Stimulated activated CD8-positive, alpha-beta memory T cell treated with anti-CD3 and anti-CD28 coated beads, Interleukin-2, amount 100 ng/mL, for 1 hour (primary cell): ENCODE results near the gene AKNA.

Source experiments
- DNase-seq, 2 donors: peaks; one replicate each; pipeline ENCODE4 v3.0.0-alpha.2; 2020; ENCODE audit warnings: low read depth in 2 of 2

Gene AKNA

DNA sequence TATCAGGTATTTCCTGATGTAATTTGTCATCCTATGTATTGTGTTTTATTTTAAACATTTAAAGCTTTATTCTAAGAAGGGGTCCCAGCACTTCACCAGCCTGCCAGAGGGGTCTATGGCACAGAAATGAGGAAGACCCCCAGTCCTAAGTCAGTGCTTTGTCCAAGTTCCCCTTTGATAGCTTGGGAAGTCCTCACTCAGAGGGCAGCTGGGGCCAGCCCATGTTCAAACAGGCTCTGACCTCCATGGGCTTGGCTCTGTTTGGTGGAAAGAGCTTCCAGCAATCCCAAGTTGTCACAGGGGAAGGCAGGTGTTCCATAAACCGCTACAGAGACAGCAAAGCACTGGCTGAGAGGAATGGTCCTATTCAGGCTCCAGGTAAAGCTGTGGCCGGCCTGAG lies 26.6 kb upstream of the AKNA start:
- DNase-seq = no peak

DNA sequence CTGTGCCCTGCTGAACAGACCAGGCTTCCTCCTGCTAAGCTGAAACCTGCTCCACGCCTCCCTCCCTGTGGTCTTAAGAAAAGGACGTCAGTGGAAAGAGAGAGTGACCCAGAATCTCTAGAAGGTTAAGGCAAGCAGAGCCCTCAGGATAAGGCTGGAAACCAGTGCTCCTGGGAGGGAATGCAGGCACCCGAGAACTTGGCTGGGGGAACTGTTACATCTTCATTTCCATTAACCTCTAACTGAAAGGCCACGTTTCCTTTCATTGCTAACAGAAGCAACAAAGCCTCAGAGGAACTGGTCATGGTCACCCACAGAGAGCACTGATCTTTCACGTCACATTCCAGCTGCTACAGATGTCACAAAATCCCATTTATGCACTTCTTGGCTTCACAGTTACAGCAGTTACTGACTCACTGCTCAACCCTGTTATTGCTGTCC lies 26.1 kb upstream of the AKNA start:
- no peak for DNase-seq

GRCh38 chr9:114412048-114412683 lies 24.4 kb upstream of the AKNA start:
- no peak for DNase-seq

DNA sequence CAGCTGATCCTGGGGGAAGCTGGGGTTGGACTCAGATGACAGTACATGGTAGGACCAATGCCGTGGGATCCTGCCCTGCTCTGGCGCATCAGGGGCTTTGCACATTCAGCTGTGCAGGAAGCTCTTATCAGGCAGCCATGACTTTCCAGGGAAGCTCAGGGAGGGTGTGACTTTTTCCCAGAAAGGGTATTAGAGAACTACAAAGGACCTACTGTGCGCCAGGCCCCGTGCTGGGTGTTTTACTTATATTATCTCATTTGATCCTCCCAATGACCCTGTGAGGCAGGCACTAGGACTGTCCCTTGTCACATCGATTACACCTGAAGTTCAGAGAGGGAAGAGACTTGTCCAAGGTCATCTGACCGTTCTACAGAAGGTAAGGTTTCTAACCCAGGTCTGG lies 23.7 kb upstream of the AKNA start:
- no peak for DNase-seq

DNA sequence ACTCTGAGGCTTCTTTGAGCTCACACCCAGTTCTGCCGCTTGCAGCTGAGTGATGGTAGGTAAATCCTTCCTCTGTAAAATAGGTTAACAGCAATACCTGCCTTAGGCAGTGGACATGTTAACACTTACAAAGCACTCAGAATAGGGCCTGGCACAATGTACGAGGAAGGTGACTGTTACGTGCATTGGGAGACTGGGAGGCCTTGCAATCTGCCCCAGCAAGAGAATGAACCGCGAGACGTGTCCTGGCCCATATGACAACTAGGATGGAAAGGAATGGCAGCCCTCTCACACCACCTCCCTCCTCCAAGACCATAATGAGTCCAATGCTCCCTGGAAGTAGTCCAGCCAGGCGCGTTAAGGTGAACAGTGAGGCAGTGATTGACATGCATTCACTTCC lies 23.1 kb upstream of the AKNA start:
- no peak for DNase-seq

- DNase-seq = no peak
Measured at GRCh38 chr9:114409842-114410241, 22.1 kb upstream of the AKNA start.

- DNase-seq = no peak
Measured at GRCh38 chr9:114409103-114409780, 21.5 kb upstream of the AKNA start.

- no peak for DNase-seq
Measured at GRCh38 chr9:114408645-114409044, 20.9 kb upstream of the AKNA start.

DNA sequence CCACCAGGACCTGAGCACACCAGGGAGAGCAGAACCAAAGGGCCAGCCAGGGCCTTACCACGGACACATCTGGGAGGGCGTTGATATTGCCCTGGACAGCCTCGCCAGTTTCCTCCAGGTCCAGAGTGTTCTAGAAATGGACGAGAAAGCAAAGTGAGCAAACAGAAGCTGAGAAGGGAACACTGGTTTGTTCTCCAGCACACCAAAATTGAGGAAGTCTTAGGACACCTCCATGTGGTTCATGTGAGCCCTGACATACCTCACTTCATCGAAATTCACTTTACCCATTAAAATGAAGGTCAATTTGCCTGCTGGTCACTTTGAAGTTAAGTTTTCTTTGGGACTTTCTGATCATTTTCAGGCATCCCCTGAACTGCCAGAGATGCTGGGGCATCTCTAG lies 20.1 kb upstream of the AKNA start:
- no peak for DNase-seq

DNA sequence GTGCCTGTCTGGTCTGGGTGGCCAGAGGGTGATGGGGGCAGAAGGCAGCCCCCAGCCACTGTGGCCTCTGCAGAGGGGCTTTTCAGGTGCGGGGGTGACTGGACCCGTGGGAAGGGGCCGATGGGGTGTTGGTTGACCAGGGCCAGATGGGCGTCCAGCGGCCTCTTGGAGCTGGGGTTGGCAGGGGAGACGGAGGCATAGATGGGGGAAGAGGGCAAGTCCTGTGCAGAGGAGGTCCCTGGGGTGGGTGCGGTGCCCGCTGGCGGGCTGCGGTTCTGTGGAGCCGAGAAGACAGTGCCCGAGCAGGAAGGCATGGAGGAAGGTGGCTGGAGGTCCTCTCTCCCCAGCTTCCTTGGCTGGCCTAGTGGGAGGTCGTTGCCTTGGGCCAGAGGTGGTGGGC lies 18.7 kb upstream of the AKNA start:
- DNase-seq = no peak

DNA sequence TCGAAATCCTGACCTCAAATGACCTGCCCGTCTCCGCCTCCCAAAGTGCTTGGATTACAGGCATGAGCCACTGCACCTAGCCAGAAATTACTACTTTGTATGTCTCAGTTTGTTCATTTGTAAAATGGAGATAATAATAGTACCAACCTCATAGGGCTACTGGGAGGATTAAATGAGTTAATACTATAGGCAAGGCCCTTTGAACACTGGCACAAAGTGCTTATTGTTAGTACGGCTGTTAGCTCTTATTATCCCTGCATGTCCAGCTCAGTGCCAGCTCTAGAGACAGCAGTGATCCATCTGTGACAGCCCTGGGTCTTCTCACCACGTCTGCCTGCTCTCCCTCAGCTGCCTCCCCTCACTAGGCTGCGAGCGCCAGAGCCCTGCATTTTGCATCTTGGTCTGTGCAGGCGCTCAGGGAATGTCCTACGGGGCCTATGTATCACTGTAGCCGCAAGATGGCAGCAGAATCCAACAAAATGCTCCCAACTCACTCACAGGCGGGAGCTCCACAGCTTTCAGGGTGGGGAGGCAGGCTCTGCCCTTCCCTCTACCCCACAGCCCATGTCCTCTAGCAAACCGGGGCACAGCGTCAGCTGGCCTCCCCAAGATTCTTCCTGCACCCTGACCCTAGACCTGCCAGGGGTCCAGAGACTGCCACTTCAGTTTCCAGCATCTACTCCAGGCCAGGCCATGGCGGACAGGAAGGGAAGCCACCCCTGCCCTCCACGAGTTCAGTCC lies 17.7 kb upstream of the AKNA start:
- DNase-seq = peak; percentile 56 to 63

DNA sequence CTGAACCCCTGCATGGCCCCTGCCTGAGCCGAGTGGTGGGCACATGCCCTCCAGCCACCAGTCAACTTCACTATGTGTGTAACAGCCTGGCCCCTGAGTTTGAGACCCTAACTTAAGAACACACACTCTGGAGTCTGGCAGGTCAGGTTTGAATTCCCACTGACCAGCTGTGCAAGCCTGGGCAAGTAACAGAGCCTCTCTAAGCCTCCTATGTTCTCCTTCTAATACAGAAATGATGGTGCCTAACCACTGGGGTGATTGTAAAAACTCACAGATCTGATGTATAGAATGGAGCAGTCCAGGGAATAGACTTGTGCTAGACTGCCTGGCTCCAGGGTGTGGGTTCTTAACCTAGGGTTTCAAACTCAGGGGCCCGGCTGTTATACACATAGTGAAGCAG lies 16.7 kb upstream of the AKNA start:
- DNase-seq = no peak

DNA sequence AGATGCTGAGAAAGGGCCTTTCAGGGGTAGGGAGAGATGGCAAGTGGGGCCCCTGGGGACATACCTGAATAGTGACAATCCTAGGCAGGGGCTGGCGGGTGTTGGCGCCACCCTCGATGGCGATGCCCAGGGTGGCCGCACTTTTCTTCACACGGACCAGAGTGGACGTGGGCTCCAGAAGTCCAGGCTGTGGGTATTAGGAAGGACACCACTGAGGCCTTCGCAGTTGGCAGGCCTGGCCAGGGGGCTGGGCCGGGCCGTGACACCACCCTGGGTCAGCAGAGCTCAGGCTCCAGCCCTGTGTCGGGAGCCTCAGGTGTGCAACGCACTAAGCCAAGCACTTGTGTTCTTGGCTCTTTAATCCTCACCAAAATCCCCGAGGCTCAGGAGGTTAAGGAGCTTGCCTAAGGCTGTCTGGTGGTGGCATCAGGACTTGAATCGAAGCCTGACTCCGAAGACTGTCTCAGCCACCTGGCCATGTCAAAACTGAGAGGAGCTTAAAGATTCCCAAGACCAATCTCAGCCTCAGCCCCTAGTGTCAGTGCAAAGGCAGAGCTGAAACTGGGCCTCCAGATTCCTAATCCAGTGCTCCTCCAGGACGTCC lies 15.5 kb upstream of the AKNA start:
- no peak for DNase-seq

DNA sequence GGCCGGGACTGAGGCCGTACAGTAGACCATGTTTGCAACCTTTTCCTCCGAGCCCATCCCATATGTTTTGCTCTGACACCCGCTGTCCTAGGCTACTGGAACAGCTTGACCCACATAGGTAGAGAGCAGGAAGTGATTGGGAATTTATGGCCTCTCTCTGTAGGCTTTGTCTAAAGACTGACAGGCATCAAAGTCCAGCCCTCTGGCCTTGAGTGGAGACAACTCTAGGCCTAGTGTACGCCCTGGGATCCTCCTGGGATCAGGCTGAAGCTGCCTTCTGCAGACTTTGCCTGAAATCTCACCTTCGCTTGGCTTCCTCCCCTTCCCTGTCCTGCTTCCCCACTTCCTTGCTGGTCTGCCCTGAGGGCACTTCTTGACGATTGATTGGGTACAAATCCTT lies 13.6 kb upstream of the AKNA start:
- DNase-seq = no peak

- no peak for DNase-seq
Measured at GRCh38 chr9:114400772-114401171, 13.0 kb upstream of the AKNA start.

- DNase-seq = no peak
Measured at GRCh38 chr9:114400219-114400618, 12.4 kb upstream of the AKNA start.

GRCh38 chr9:114399381-114399780 lies 11.6 kb upstream of the AKNA start:
- no peak for DNase-seq

DNA sequence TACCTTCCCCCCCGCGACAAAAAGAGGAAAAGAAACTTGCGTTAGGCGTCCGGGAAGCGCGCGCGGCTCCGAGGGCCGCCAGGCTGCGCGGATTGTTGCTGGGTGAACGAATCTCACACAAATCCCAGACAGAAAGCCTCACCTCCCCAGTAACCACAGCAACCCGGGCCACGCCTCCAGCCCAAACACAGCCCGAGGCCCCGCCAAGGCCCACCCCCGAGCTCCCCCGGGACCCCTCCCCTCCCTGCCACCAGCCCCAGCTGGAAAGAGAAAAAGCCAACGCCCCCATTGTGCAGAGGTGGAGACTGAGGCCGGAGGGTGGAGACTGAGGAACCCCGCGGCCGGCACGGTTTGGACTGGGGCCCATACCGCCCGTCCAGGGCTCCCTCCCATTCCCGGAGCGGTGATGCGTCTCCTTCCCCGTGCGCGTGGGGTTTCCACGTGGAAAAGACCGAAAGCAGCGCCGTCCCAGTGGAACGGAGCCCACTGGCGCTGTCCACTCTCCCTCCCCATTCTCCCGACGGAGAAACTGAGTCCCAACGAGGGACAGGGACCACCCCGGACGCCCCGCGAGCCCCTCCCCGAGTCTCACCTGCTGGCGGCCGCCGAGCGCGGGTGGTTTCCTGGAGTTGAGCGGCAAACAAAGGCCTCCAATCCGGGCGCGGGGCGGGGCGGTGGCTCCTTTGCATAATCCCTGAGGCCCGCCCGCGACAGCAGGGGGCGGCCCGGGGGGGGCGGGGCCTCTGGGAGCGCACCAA lies 10.2 kb upstream of the AKNA start:
- peak; percentile 85 to 94 for DNase-seq

DNA sequence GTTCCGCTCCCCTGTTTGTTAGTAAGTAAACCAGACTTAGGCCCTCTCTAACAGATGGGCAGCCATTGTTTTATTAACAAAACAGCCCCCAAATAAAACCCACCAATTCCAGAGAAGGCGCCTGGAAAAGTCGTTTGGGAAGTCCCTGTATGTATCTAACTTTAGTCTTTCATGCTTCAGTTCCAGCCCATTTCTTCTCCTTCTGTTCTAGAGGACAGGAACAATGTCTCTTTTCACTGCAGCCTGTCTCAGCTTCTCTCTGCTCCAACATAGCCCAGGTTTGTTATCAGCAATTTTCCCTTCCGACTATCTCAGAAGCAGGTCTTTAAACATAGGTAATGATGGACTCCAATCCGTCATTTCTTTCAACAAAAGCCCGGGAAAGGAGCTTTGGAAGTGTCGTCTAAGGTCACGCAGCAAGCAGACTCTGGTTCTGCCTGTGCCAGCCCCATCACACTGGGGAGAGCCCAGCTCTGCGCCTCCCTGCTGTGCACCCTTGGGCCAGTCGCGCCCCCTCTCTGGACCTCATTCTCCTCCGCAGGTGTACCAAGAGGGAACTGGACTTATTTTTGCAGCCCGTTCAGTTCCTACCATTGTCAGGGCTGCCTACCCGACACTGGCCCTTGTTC lies 9.6 kb upstream of the AKNA start:
- DNase-seq = no peak

DNA sequence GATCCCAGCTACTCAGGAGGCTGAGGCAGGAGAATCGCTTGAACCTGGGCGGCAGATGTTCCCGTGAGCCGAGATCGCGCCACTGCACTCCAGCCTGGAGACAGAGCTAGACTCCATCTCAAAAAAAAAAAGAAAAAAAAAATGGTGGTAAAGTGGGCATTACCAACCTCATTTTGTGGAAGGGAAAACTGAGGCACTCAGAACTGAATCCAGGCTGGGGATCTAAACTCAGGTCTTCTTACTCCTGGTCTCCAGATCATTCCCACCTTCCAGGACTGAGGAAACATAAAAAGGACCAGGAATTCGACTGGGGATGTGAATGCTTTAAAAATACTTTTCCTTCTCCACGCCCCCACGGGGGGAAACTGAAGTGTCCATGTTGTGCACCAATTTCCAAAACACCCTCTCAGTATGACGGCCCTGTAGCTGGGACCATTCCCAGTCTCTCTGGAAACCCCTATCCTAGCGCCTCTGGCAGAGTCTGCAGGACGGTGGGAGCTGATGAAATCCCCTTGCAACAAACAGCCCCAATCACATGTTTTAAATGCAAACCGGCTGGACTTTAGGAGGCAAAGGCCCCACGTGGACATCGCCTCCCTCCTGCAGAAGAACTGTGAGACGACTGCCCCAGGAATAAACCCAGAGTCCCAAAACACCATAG lies 8.9 kb upstream of the AKNA start:
- DNase-seq = no peak

DNA sequence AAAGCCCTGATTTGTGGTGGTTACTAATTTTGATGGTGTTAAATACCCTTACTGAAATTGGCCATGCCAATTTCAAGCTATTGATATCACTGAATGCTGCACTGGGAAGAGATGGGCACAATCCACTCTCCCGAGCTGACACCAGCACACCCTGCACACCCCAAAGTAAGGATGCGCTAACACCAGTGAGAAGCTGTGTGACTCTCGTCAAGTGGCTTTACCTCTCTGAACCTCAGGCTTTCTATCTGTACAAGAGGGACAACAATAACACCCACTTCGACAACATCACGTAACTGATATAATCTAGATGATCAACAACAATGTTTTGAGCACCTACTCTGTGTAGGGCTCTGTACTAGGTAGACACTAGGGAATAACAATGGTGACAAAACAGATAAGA lies 8.0 kb upstream of the AKNA start:
- no peak for DNase-seq
